Thyroid gland (tissue), 4 donors: ENCODE results near the gene GBP2. TPM values are rescaled to one million over a fixed set of nuclear protein-coding genes. Genes with fewer than 3 reads are reported as not detected.

Experiments
- DNase-seq, 2 donors: peaks; one replicate each; pipeline ENCODE4 v3.0.0-alpha.2; 2019
- H3K27ac ChIP-seq, 3 donors: fragments of 200-600 bp; sonication (generic); 1 replicate in 2 of 3; 2 replicates in 1 of 3; pipeline ENCODE4 v1.5.1; 2016 to 2019; ENCODE audit warnings: mild to moderate bottlenecking in 1 of 3, moderate library complexity in 1 of 3
- H3K27me3 ChIP-seq: fragments of 200-600 bp; sonication (generic); one replicate; pipeline ENCODE4 v1.5.1; 2019
- H3K36me3 ChIP-seq, 2 donors: fragments of 200-600 bp; sonication (generic); one replicate each; pipeline ENCODE4 v1.5.1; 2016 to 2019
- H3K4me1 ChIP-seq, 2 donors: fragments of 200-600 bp; sonication (generic); one replicate each; pipeline ENCODE4 v1.5.1; 2017 to 2019
- H3K4me3 ChIP-seq, 3 donors: fragments of 200-600 bp; sonication (generic); replicated peaks in 1 of 3; 1 replicate in 2 of 3; 2 replicates in 1 of 3; pipeline ENCODE4 v1.5.1; 2016; ENCODE audit warnings: mild to moderate bottlenecking in 1 of 3
- H3K9me3 ChIP-seq: fragments of 200-600 bp; sonication (generic); one replicate; pipeline ENCODE4 v1.5.1; 2017
- POLR2A ChIP-seq, 2 donors: fragments of 450-650 bp; IDR thresholded peaks; one replicate each; pipeline ENCODE4 v1.6.1; 2017; ENCODE audit warnings: antibody characterized with exemption in 2 of 2, mild to moderate bottlenecking in 2 of 2, moderate library complexity in 1 of 2
- WGBS, 2 donors: methylation state at CpG; one replicate each; pipeline ENCODE4 v1.1.5; 2017; 5-methylcytosine and 5-hydroxymethylcytosine counted together
- intact Hi-C: fragments of 100-400 bp; cut with DNase I; formaldehyde crosslinking; loops from one replicate; pipeline ENCODE4 v1.15.1; 2023
- total RNA-seq, 4 donors: library from RNA; depleted of rRNA; stranded (reverse); fragments of >200 nt; gene quantifications; one replicate each; pipeline ENCODE4 v1.2.3, GENCODE V29; 2016
- TF ChIP-seq, protein P1 (sequence below), 6 experiments: fragments of 200-600 bp in 3 of 6; fragments of 450-650 bp in 3 of 6; sonication (generic) in 3 of 6; IDR thresholded peaks; one replicate each; pipeline ENCODE4 v1.5.1; 2016 to 2019; ENCODE audit warnings: antibody characterized with exemption in 6 of 6, mild to moderate bottlenecking in 2 of 6, inconsistent platforms in 1 of 6, moderate library complexity in 1 of 6

Gene GBP2
- total RNA-seq, 4 donors from 2014 or later, result 11.0 to 44.3 (median 17.2) TPM

DNA sequence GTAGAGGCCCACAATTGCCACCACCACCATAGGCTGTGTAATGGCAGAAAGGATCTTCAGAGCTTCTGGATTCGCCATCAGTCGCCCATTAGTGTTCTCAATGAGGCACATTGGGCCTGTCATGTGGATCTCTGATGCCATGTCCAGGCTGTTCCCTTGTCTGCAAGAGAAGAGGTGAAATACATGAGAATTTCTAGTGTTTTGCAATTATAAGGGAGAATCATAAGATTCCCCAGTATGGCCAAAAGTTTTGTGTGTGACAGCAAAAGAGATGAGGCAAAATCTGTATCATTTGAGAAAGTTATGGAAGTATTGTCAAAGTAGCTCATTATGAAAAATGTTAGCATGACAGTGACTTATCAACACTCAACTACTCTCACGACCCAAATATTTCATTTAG, 62.8 kb downstream of the GBP2 start:
- peaks cover 19 to 22% of the 10 kb centered on the region in 2 donors for H3K4me1 ChIP-seq
- WGBS, 2 donors, result 92 to 93% methylated on average over 3 of the region's 3 CpGs
- no peak overlapping the region for H3K4me3 ChIP-seq
- TF ChIP-seq, protein P1, sequence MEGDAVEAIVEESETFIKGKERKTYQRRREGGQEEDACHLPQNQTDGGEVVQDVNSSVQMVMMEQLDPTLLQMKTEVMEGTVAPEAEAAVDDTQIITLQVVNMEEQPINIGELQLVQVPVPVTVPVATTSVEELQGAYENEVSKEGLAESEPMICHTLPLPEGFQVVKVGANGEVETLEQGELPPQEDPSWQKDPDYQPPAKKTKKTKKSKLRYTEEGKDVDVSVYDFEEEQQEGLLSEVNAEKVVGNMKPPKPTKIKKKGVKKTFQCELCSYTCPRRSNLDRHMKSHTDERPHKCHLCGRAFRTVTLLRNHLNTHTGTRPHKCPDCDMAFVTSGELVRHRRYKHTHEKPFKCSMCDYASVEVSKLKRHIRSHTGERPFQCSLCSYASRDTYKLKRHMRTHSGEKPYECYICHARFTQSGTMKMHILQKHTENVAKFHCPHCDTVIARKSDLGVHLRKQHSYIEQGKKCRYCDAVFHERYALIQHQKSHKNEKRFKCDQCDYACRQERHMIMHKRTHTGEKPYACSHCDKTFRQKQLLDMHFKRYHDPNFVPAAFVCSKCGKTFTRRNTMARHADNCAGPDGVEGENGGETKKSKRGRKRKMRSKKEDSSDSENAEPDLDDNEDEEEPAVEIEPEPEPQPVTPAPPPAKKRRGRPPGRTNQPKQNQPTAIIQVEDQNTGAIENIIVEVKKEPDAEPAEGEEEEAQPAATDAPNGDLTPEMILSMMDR (IDR thresholded peaks at IDR 0.05), result no peak
- TF ChIP-seq POLR2A (IDR thresholded peaks at IDR 0.05), result no peak
- intact Hi-C loops, result no loop called here
- H3K36me3 ChIP-seq, result peaks cover 10 to 11% of the 10 kb centered on the region in 2 donors
- H3K27ac ChIP-seq, result no peak overlapping the region
- no peaks in the 10 kb centered on the region for H3K9me3 ChIP-seq
- DNase-seq, result no peak
- no peaks in the 10 kb centered on the region for H3K27me3 ChIP-seq

DNA sequence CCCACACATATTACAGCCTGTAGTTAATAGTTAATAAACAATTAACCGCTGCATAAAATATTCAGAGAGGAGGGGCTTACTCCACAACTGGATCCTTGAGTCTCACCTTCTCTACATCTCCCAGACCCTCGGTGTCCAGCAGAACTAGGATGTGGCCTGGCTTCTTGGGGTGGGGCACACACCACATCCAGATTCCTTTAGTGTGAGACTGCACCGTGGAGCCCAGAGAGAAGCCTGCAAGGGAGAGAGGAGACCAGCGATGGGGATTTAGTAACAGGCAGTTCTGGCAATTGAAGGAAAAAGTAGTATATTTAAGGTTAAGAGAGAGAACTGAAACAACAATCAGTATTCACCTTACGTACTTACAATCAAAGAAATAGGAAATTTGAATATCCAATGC, 65.8 kb downstream of the GBP2 start:
- TF ChIP-seq POLR2A (IDR thresholded peaks at IDR 0.05), result no peak
- TF ChIP-seq, protein P1 (IDR thresholded peaks at IDR 0.05), result no peak
- no peaks in the 10 kb centered on the region for H3K27me3 ChIP-seq
- DNase-seq, result no peak
- no peak overlapping the region for H3K27ac ChIP-seq
- peaks cover 11 to 12% of the 10 kb centered on the region in 2 donors for H3K4me1 ChIP-seq
- 95 to 97% methylated on average over 5 of the region's 5 CpGs for WGBS, 2 donors
- H3K36me3 ChIP-seq, result peaks cover 16 to 26% of the 10 kb centered on the region in 2 donors
- no peak overlapping the region for H3K4me3 ChIP-seq
- intact Hi-C loops, result no loop called here
- H3K9me3 ChIP-seq, result no peaks in the 10 kb centered on the region

Other genes with a start within 250 kb of the GBP2 start
- 10 to 100 TPM; 33.1 to 53.8 (median 39.0) TPM for gene GTF2B, start 234.5 kb downstream of the GBP2 start, total RNA-seq
- 10 to 100 TPM; 28.1 to 39.2 (median 29.5) TPM for gene KYAT3, start 133.5 kb downstream of the GBP2 start, total RNA-seq
- gene RBMXL1, start 133.5 kb downstream of the GBP2 start, total RNA-seq, result 10 to 100 TPM; 13.3 to 22.8 (median 14.4) TPM
- 10 to 100 TPM; 16.0 to 32.6 (median 21.2) TPM for gene GBP3, start 103.2 kb downstream of the GBP2 start, total RNA-seq
- gene GBP1, start 60.9 kb downstream of the GBP2 start, total RNA-seq, result 10 to 100 TPM; 15.0 to 54.3 (median 22.9) TPM
- not detected for gene GBP7, start 49.9 kb upstream of the GBP2 start, total RNA-seq
- gene GBP4, start 72.8 kb upstream of the GBP2 start, total RNA-seq, result 10 to 100 TPM in 2 of 4 donors, 1 to 10 TPM in 2; 2.5 to 11.0 (median 8.7) TPM
- 1 to 10 TPM; 1.0 to 3.0 (median 2.4) TPM for gene GBP5, start 146.7 kb upstream of the GBP2 start, total RNA-seq
- gene GBP6, start 237.9 kb upstream of the GBP2 start, total RNA-seq, result under 1 TPM in 1 of 4 donors, not detected in 3; 0.89 TPM